Brain pericyte (primary cell): Measurements from ENCODE around the gene EIF5A.

ENCODE experiments used
- DNase-seq: peaks from one replicate; pipeline ENCODE4 v3.0.0-alpha.2; 2012; ENCODE audit warnings: low read depth, low spot score

The EIF5A gene

DNA sequence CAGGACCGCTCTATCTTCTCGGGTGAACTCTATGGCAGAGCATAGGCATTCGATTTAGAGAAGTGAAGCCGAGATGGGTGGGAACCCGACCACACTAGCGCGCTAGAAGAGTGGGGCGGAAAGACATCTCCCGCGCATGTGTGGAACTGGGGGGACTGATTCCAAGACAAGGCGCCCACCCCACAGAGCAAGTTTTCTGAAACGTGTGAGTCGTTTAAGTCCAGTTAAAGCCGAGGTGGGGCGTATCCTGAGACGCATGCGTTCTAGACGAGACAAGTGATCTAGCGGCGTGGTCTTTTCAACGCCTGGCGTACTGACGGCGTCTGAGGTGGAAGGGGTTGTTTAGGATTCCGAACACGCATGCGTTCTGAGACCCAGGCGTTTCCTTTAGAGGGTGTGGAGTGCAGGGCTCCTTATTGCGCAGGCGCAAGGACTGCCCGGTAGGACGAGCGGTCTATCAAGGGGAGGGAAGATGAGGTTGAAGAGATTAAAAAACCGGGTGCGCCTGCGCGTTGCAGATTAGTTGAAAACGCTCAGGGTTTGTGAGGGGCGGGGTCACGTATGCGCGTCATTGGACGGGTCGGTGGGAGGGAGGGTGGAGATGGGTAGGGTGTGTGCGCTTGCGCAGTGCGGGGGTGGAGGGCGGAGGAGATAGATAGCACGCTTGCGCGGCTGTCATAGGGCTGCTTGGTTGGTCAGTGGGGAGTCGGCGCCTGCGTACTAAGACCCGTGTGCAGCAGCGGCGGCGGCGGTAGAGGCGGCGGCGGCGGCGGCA, at the start of gene EIF5A:
TSS of gene EIF5A (plus strand) at position 718 of the 775 bp plus-strand sequence. CDS start 2,008 bp downstream, outside the sequence.
- DNase-seq, result peak; percentile 100

- no peak for DNase-seq
Observed at GRCh38 chr17:7258731-7259554, 48.5 kb upstream of the EIF5A start.

DNA sequence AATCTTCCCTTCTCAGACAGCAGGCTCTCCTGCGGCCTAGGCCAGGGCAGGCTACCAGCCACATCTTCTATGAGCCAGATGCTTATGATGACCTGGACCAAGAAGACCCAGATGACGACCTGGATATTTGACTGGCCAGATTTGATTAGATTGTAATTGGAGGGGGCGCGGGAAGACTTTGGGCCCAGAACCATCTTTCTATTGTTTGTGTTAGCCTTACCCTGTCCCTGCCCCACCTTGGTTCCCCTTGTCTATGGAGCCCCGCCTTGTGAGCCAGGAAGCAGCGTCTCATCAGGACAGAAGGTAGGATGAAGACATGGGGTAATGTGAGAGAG, 47.9 kb upstream of the EIF5A start:
- DNase-seq, result no peak

DNA sequence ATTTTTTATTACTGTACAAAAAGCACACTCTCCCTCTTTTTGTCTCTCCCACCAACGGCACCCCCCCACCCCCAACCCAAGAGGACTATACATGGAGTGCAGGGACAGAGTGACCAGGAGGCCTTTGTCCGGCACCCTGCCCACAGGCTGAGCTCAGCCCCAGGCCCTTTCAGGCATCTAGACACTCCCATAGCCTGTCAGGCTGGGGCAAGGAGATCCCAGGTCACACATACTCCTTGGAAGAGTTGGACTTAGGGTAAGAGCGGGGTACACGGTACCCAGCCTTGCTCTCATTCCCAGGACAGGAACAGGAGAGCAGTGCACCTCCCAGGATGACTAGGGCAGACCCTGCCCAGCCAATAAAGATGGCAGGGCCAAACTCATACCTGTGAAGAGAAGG, 47.3 kb upstream of the EIF5A start:
- no peak for DNase-seq

- no peak for DNase-seq
Observed at GRCh38 chr17:7260651-7261378, 46.6 kb upstream of the EIF5A start.

DNA sequence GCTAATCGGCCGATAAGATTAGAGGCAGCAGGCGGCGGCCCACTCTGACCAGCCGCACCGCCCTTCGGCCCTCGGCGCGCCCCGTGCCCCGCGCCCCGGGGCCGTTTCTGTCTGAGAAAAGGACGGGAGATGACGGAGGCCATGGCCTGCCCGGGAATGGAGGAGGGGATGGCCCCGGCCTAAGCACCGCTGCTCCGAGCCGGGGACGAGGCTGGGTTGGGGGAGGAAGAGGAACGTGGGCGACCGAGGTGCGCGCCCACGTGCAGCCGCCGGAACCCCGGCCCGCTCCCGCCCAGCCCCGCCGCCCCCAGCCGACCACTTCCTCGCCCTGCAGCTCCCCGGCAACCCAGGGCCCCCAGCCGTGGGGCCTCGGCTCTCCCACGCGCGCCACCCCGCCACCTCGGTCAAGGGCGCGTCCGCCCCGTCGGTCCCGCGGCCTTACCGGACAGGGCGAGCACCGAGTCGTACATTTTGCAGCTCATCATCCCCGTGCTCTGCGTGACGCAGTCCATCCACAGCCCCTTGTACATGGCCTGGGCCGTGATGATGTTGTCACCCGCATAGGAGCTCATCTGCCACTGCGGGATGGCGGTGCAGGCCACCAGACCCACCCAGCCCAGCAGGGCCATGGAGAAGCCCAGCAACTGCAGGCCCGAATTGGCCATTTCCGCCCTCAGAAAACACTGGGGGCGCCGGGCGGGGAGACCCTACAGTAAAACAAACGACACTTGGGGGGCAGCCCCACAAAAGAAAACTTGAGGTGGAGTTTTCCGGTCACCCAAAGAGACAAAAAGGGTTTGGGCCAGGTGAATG, 45.8 kb upstream of the EIF5A start:
- DNase-seq, result no peak

DNA sequence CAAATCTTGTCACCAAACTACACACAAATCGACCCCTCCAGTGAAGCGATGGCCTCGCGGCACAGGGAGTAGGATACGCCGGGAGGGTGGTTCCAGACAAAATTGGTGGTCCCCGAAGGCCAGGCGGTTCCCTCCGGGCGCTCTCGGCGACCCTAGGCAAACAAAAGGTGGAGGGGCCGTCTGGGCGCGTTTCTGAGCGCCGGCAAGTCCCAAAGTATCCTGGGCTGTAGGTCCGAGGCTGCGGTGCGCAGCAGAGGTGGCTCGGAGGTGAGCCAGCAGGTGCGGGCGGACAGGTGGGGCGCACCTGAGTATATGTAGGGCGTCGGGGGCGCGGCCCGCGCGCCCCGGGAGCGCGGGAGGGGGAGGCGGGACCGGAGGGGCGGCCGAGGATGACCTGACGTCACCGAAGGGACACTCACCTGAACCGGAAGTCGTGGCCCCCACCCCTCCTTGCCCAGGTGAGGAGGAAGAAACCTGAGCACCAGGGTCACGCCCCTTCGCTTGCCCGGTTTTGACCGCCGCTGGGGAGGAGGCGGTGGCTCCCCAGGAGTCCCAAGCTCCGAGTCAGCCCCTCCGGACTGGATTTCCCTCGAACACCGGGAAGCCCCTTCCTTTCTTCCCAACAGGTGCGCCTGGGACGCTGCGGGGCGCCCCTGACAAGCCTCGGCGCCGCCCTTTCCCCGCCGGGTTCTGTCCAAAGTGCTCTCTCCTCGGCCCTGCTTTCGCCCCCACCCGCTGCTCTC, 45.1 kb upstream of the EIF5A start, which contains the start of gene CLDN7:
TSS of gene CLDN7 (minus strand) at position 287 of the 743 bp plus-strand sequence. CDS start 435 bp downstream, outside the sequence.
- DNase-seq, result no peak

DNA sequence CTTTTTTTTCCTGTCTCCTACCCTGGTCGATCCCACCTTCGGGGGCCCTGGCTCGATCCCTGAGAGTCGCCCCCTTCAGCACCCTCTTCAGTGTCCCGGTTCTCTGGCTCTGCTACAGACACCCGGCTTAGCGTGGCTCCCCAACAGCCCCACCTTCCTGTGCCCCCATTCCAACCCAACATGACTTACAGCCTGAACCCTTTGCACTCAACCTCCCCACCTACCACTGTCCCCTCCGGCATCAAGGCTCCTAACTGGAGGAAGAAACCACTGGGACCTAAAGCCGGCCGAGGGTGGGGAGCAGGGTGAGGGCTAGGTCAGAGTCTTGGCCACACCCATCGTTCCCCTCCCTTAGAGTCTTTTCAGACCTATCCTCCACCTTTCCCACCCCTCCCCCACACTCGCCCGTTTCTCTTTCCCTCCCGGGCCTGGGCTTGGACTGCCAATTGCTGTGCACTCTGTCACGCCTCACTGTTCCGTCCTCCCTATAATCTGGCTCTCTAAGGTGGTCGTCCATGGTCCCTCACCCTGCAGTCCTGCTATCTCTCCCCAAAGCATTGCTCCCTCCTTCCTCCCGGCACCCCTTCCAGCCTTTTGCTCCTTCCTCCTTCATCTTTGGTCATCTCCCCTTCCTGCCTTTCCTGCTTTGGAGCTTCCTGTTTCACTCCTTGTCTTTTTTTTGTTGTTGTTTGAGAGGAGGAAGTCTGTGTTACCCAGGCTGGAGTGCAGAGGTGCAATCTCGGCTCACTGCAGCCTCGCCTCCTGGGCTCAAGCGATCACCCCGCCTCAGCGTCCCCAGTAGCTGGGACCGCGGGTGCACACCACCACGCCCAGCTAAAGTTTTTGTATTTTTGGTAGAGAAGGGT, 44.3 kb upstream of the EIF5A start:
- no peak for DNase-seq

GRCh38 chr17:7263801-7264078, 43.7 kb upstream of the EIF5A start:
- DNase-seq, result no peak

DNA sequence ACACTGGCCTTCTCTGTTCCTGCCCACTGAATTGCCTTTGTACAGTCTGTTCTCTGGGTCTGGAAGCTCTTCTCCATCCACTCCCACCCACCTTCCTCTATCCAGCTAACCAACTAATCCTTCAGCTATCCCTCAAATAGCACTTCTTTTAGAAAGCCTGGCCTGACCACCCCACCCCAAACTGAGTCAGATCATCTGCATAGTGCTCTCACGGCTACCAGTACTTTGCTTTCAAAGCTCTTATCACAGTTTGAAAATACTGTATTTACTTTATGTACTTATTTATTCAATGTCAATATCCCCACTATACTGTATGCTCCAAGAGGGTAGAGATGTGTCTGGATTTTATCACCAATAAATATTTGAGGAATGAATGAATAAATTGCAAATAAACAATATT, 40.6 kb upstream of the EIF5A start:
- no peak for DNase-seq

GRCh38 chr17:7279448-7279847, 28.0 kb upstream of the EIF5A start:
- DNase-seq, result no peak

- DNase-seq, result peak; percentile 36
Observed at GRCh38 chr17:7280519-7281073, 26.8 kb upstream of the EIF5A start.

DNA sequence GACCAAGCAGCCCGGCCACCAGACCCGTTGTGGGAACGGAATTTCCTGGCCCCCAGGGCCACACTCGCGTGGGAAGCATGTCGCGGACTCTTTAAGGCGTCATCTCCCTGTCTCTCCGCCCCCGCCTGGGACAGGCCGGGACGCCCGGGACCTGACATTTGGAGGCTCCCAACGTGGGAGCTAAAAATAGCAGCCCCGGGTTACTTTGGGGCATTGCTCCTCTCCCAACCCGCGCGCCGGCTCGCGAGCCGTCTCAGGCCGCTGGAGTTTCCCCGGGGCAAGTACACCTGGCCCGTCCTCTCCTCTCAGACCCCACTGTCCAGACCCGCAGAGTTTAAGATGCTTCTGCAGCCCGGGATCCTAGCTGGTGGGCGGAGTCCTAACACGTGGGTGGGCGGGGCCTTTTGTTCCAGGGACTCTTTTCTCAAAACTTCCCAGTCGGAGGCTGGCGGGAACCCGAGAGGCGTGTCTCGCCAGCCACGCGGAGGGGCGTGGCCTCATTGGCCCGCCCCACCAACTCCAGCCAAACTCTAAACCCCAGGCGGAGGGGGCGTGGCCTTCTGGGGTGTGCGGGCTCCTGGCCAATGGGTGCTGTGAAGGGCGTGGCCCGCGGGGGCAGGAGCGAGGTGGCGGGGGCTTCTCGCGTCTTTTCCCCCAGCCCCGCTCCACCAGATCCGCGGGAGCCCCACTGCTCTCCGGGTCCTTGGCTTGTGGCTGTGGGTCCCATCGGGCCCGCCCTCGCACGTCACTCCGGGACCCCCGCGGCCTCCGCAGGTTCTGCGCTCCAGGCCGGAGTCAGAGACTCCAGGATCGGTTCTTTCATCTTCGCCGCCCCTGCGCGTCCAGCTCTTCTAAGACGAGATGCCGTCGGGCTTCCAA, 26.1 kb upstream of the EIF5A start, which contains the start of gene SLC2A4:
TSS of gene SLC2A4 (plus strand) at position 645 of the 879 bp plus-strand sequence. CDS start at position 862, 217 bp downstream.
- DNase-seq, result peak; percentile 66

DNA sequence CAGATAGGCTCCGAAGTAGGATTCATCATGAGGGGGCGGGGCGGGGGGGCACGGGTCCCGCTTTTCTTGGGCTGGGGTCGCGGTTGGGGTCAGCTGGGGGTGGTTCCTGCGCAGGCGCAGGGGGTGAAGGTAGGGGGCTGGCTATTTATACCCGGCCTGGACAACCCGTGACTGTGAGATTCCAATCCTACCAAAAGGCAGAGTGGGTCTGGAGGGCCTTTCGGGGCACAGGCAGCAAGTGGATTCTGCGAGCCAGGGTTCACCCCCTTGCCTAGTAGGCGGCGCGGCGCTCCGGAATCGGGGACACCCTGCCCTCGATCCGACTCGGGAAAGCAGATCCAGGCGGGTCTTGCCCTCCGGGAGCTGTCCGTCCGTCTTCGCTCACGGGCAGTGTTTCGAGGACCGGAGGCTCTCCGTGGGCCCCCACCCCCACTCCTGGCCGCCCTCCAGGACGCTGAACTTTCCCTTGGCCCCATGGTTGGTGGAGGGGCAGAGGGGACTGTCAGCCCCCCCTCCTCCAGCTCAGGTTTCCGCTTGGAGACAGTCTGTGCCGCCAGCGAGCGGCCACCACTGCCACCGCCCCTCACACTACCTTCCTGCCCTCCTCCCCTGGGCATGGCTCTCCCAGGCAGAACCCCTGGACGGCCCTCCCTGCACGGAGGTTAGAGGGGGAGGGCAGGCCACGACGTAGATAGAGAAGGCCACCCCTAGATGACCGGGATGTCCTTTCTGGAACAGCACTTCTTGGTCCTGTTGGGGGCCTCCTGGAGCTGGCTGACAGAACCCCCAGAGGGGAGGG, 25.3 kb upstream of the EIF5A start:
- DNase-seq, result no peak

GRCh38 chr17:7282752-7283321, 24.6 kb upstream of the EIF5A start:
- DNase-seq, result no peak

DNA sequence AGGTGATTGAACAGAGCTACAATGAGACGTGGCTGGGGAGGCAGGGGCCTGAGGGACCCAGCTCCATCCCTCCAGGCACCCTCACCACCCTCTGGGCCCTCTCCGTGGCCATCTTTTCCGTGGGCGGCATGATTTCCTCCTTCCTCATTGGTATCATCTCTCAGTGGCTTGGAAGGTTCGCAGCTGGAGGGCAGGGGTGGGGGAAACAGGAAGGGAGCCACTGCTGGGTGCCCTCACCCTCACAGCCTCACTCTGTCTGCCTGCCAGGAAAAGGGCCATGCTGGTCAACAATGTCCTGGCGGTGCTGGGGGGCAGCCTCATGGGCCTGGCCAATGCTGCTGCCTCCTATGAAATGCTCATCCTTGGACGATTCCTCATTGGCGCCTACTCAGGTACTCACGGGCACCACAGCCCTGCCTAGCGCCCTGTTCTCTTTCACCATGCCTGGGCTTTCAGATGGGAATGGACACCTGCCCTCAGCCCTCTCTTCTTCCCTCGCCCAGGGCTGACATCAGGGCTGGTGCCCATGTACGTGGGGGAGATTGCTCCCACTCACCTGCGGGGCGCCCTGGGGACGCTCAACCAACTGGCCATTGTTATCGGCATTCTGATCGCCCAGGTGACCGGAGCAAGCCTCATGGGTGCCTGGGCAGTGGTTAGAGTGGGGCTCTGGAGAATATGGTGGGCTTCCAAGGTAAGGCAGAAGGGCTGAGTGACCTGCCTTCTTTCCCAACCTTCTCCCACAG, 23.8 kb upstream of the EIF5A start:
- no peak for DNase-seq

GRCh38 chr17:7284911-7285310, 22.5 kb upstream of the EIF5A start:
- no peak for DNase-seq
